HL-60 (cell line): ENCODE results near the gene ODC1.

Source experiments
- CTCF ChIP-seq: IDR thresholded peaks from one replicate; pipeline ENCODE4 v1.5.1; 2011; ENCODE audit warnings: low read length, control low read depth, inconsistent platforms; ENCODE audit not compliant: insufficient read depth
- GABPA ChIP-seq: IDR thresholded peaks from 2 replicates; pipeline ENCODE4 v1.6.1; 2012; ENCODE audit warnings: low read depth
- POLR2AphosphoS5 ChIP-seq: IDR thresholded peaks from 2 replicates; pipeline ENCODE4 v1.6.1; 2012; ENCODE audit warnings: low read depth
- REST ChIP-seq: IDR thresholded peaks from 2 replicates; pipeline ENCODE4 v1.6.1; 2012; ENCODE audit warnings: low read depth; ENCODE audit not compliant: insufficient replicate concordance
- SPI1 ChIP-seq: IDR thresholded peaks from 2 replicates; pipeline ENCODE4 v1.6.1; 2012; ENCODE audit warnings: low read depth, mild to moderate bottlenecking, borderline replicate concordance

- no peak for TF ChIP-seq CTCF
- TF ChIP-seq POLR2AphosphoS5, result no peak
- no peak for TF ChIP-seq SPI1
- no peak for TF ChIP-seq REST
- TF ChIP-seq GABPA, result no peak
Observed at GRCh38 chr2:10466801-10467200, 18.7 kb upstream of the ODC1 start.
